Glomerular visceral epithelial cell (primary cell): ENCODE data around the gene RFT1.
A peak's percentile ranks its signal among the peaks of the same experiment; 100 is the strongest.
"Not testable (repeated sequence)": the region's sequence is repeated elsewhere in the genome, so short reads cannot be mapped to it uniquely, and the experiment has no call there.

Source experiments
- DNase-seq: peaks from one replicate; pipeline ENCODE4 v3.0.0-alpha.2; 2016; ENCODE audit errors: extremely low spot score

RFT1 gene

DNA sequence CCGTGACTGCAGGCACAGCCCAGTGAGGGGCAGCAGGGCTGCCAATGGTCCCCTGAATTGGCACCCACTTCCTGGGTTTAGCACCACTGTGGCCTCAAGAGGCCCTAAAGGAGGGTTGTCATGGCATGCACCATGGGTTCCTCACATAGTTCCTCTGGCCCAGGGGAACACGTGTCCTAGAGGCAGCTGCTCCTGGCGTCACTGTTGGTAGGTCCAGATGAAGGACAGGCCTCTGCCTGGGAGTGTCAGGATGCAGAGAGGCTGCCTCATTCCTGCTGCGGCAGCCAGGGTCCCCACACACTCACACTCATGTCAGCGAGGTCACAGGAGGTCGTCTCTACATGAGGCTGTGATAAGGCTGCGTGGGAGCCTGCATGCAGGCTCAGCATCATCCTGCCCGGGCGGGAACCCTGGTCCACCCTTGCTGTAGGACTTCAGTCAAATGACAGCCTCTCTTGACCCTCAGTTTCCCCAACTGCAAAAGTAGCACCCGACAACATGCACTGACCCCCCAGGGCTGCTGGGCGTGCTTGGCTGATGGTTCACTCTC is 58.3 kb downstream of the RFT1 start:
- DNase-seq, result no peak

DNA sequence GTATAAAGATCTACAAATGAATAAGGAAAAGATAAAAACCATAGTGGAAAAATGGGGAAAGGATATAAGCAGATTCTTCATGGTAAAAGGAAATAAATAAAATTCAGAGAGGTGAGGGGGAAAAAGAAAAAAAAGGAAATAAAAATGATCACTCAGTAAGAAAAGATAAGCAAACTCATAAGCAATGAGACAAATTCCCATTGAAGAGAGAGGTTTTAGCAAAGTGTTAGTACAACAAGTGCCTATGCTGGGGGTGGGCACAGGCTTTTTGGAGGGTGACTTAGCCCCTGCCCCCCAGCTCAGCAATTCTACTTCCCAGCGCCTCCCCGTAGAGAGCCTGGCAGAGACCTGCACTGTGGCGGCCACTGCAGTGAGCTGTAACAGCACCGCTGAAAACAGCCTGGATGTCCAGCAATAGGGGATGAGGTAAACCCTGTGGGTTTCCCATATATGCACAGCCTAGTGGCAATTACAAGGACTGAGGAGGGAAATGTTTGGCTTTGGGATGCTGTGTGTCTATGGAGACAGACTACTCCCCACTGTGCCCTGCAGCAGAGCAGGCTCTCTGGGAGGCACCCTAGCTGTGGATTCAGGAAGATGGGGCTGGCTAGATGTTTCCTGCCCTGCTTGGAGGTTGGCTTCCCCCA is 60.7 kb downstream of the RFT1 start:
- no peak for DNase-seq

DNA sequence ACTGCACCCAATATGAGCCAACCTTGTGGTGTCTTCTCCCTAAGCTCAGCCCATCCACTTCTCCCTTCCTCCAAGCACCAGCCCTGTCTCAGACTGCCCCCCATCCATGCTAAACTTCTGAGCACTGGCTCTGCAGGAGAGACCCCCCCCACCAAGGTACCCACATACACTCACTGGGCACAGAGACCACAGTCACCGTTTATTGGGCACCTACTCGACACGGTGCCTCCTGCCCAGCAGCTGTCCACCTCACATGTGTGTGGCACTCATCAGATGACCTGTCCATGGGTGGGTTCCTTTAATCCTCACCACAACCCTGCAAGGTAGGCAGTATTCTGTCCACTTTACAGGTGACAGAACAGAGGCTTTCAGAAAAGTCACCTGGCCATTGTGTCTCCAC is 62.1 kb downstream of the RFT1 start:
- DNase-seq, result no peak

DNA sequence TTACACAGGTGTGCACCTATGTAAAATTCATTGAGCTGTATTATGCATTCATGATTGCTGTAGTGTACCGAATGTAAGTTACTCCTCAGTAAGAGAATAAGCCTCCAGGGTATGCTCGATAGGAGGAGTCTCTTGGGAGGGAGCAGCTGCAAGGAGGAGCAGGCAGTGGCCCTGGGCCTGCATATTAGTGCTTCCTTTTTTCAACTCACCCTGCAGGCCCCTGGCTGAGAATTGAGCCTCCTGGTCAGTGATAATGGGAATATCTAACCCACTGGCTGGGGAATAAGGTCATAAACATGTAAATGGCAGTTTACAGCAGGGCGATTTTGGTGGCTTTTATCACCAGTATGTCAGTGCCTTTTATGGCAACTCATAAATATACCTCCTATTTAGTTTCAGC is 62.7 kb downstream of the RFT1 start:
- DNase-seq, result no peak

DNA sequence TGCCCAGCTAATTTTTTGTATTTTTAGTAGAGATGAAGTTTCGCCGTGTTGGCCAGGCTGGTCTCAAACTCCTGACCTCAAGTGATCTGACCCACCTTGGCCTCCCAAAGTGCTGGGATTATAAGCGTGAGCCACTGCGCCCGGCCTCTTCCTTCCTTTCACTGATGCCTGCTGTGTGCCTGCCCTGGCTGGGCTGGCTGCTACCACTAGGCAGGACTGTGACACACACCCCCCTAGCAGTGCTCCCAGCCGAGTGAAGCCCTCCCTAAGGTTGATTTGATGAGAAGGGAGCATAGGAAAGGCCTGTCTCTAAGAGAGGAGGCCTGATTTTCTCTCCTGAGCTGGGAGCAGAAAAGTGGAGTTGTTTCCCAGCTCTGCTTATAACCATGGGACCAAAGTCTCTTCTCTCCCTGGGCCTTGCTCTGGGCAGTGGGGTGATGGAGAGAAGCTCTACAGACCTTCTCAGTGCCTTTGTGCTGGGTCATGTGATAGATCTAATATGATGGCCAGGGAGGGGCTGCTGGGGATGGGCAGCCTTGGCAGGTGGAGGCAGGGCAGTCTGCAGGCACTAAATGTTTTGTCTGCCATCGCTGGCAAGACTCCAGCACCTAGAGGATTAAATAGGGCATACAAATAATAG is 64.3 kb downstream of the RFT1 start:
- DNase-seq, result no peak

DNA sequence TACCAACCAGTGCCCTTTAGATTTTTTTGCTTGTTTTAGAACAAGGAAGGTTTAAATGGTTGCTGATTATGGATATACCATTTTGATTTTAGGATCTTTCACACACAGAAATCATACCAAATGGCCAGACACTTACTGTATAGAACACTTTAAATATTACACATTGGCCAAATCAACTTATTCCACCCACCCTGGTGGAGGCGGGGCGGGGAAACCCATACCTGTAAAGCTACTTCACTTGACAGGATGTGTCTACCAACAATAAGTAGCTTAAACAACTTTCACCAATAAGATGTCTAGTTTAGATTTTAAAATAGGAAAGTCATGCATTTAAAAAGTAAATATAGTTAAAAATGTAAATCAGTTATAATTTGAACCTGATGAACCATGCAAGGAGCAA is 67.3 kb downstream of the RFT1 start:
- DNase-seq, result no peak

DNA sequence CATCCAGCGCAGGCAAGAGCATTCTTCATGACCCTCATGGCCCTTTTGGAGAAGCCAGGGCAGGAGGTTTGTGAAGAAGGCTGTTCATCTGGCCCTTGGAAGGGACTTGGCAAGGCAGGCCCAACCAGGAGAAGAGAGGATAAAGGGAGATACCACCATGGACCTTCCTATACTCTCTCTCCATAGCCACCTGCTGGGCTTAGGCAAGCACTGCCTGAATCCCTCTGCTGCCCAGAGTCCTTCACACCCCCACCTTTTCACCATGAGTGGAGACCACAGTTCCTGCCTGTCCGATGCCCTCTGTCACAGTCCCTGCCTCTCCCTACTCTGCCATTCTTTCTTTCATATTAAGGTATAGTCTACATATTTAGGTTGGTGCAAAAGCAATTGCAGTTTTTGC is 73.8 kb downstream of the RFT1 start:
- DNase-seq, result peak; percentile 38

DNA sequence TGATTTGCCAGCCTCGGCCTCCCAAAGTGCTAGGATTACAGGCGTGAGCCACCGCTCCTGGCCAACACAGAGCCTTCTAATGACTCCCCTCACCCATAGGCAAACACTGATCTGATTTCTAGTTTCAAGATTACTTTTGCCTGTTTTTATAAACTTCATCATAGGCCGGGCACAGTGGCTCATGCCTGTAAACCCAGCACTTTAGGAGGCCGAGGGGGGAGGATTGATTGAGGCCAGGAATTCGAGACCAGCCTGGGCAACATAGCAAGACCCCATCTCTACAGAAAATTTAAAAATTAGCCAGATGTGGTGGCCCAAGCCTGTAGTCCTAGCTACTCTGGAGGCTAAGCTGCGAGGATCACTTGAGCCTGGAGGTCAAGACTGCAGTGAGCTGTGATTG is 76.0 kb downstream of the RFT1 start:
- not testable (repeated sequence) for DNase-seq

DNA sequence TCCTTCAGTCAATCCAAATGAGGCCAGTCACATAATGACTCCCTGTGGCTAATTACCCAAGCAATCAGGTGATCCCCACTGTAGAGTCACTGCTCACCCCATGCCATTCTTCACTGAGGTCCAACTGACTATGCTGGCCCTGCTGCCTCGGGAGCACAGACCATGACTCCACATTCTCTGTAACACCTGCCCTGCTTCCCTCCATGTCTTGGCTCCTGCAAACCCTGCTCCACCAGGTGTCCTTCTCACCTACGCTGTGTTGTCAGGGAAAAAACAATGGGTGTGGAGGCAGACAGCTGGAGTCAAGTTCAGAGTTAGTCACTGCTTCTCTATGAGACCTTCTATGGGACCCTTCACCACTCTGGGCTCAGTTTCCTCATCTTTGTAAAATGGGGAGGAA is 78.3 kb downstream of the RFT1 start:
- no peak for DNase-seq

DNA sequence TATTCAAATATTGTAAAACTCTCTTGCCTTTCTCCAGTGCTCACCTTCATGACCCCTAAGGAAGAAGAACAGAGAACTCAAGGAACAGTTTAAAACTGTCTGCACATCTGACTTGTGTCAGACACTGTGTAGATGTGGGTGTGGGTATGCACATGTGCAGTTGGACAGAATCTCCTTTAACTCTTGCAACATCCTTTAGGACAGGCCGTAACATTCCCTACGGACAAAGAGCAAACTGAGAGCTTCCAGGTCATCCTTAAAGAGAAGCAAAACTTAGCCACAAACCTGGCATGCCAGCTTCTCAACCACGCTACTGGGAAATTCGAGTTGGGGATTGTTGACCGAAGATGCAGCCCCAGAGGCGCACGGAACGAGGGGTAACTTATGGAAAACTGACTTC is 80.2 kb downstream of the RFT1 start:
- no peak for DNase-seq

DNA sequence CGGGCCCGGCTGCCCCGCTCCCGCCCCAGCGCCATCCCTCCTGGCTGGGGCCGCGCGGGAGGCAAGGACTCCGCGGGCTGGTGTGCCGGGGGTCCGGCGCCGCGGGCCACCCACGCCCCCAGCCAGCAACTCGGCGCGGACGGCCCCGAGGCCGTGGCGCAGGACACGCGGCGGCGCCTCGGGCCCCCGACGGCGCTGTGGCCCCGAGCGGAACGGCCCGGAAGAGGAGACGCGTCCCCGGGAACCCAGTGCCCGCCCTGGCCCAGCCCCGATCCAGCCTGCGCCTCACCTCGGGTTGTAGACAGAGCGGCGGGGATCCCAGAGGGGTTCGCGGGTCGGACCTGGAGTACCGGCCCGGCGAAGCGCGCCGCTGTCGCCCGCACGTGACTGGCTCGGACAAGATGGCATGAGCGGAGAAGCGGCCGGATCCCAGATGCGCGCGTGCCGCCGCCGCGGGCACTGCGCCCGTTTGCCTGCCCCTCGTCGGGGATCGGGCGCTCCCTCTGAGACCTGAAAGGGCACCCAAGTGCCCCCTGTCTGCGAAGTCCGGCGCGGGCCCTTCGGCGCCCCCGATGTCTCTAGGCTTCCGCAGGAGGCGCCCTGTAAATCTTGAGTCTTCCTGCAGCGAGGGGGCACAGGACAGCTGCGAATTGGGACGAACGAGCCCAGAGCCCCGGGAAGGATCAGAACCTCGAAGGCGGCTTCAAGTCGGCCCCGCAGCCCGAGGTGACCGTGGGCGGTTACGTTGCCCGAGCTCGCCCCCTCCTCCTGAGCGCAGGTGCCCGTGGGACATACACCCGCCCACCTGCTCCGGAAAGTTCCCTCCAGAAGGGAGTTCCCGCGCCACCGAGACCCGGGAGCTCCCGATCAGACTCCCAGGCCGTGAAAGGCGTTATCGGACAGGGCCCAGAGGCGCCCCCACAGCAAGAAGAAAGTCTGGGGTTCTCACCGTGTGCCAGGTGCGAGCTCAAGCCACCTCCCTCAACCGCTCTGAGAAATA is 83.8 kb downstream of the RFT1 start:
- DNase-seq, result peak; percentile 55

DNA sequence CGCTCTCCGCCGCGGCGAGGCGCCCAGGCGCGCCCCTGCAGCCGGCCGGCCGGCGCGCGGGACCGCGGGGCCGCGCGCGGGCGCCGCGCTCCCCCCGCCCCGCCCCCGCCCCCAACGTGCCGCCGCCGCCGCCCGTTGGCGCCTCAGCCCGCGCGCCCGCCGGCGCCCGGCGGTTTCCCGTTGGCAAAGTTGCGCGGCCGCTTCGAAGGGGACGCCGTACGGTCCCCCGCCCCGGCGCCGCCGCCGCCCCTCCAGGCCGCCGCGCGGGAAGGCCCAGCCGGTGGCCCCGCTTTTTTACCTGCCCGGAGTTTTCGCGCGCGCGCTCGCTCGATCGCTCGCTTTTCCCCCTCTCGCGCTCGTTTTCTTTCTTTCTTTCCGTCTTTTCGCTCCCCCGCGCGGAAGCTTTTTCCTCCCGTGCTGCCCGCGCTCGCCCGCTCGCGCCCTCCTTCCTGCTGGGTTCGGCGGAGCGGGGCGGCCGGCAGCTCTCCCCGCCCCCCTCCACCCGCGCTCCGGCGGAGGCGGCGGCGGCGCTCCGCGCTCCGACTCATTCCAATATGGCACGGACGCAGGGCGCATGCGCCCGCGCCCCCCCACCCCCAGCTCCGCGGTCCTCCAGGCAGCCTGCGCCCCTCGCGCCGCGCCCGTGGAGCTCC is 84.6 kb downstream of the RFT1 start, which contains the start of gene SFMBT1:
Gene SFMBT1 (minus strand): TSS at position 556 of the 653 bp plus-strand sequence. CDS start 76,945 bp downstream, outside the sequence.
- peak; percentile 81 for DNase-seq

DNA sequence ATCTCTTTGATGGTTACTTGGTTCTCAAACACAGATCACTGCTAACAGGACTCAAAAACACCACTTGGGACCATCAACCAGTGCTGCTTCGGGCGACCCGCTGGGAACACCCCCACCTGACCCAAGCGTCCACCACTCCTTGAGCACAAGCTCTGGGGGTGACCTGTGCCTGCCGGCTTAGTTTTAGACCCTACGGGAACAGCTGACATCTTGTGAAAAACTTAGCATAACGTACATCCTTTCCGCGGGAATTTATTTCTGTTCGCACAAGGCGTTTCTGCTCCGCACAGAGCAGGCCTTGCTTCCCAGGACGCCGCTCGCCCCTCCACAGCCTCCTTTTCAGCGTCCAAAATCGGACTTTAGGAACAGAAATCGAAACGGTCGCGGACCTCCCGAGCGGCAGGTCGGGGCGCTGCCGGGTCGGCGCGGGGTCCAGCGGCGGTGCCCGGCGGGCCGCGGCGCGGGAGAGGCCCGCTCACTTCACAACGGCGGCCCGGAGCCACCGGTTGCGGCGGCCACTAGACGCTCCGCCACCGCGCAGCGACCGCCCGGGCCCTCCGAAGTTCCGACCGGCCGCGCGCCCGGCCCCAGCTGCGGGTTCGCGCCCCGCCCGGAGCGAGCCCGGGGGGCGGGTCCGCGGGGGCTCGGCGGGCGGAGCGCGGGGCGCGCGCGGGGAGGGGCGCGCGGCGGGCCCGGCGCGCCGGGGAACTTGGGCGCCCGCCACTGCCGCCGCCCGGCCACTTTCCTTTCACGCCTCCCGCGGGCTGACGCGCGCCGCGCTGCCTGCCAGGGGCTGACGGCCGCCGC is 85.3 kb downstream of the RFT1 start:
- DNase-seq, result peak; percentile 70

DNA sequence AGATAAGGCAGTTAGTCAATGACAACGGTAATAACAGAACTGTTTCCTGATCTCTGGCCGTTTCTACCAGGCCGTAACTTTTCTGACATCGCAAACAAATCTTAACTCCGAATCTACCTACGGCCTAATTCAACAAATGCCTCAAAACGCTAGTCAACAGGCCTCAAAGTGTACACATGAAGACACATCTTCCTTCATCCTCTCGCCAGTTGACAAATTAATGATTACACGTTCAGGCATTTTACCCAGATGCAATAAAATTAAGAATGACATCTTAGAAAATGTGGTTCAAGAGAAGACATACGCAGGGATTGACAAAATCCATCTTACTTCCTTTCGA is 85.9 kb downstream of the RFT1 start:
- DNase-seq, result no peak

DNA sequence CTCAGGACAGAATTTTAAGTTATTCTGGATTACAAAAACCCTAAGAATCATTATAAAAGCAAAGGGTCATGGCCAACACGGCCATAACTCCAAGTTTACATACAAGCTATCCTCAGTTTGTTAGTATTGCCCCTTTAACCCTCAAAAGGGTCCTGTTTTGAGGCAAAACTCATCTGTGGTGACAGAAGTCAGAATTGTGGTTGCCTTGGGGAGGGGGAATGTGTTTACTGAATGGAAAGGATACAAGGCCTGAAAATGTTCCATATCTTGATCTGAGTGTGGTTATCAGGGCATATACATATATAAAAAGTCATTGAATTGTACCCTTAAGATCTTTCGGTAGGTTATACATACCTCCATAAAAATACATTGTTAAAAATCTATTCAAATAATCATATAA is 86.5 kb downstream of the RFT1 start:
- no peak for DNase-seq

DNA sequence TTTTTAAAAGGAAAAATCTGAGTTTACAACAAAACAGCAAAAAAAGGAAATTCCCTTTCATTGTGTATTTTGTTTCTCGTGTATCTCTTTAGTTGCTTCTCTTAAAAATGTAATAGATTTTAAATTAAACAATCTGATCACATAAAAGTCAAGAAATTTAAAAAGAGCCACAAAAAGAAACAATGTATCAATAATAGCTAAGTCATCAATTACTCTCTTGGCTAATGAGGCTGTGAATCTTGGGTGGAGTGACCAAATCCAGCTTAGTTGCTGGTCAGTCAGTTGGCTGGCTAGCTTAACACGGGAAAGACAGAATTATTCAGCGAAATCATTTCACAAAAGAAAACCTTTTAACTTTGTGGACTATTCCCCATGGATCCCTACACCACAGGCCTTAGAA is 87.6 kb downstream of the RFT1 start:
- no peak for DNase-seq

DNA sequence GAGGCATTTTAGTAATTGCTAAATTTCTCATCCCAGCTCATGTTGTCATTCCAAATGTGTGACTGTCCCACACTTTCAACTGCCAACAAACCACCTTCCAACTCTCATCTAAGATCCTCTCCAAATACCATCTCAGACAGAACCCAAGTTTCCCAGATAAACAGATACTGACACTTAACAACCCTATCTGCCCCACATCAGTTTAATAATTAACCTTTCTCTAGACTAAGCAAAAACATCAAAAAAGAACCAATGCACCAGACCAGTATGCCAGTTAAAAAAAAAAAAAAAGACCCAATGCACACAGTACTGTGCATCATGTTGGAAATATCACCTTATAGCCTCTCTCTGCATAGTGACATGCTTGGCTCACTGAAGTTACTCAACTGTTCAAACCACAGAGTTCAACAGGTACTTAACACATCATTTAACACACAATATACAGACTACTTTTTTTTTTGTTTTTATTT is 89.8 kb downstream of the RFT1 start:
- DNase-seq, result peak; percentile 70

DNA sequence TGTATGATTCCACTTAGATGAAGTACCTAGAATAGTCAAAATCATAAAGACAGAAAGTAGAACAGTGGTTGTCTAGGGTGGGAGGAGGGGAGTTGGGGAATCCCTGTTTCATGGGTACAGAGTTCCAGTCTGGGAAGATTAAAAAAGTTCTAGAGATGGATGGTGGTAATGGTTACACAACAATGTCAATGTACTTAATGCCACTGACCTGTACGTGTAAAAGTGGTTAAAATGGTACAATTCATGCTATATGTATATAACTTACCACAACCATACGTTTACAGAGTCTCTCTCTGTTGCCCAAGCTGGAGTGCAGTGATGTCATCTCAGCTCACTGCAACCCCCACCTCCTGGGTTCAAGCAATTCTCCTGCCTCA is 90.9 kb downstream of the RFT1 start:
- DNase-seq, result no peak

DNA sequence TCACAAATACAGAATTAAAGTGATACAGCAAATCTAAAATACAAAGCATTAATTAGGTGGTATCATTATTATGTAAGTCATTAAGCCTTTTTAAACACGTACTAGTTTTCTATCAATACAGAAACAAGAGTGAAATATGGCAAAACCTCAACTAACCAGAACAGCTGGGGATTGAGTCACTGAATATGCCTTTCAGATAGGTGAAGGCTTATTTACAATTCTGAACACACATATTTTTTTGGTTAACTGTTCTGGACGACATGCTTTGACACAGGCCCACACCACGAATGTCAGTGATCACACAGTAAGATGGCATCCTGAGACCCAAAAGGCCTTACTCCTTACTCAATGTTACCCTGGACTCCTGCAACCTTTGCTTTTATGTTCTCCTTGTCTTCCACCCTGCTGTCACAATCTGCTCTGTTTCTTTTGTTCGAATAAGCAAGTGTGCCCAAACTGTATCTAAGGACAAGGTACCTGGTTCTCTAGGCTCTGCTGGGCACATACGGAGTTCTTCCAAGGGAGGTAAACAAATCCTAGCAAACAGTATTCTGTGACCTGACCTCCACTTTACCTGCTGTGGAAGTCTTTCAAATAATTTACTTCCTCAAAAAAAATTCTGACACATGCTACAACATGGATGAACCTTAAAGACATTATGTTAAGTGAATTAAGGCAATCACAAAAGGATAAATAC is 91.4 kb downstream of the RFT1 start:
- DNase-seq, result no peak
